GM10266 (cell line): Measurements from ENCODE around the gene SEZ6L.

Source experiments
- DNase-seq: peaks from one replicate; pipeline ENCODE4 v3.0.0; 2012; ENCODE audit errors: extremely low spot score
- TF ChIP-seq, protein P1 (sequence below): IDR thresholded peaks from 2 replicates; pipeline ENCODE4 v1.5.1; 2012; ENCODE audit warnings: mild to moderate bottlenecking, low read depth; ENCODE audit not compliant: control insufficient read depth, insufficient read depth; ENCODE audit errors: missing control alignments

The SEZ6L gene

DNA sequence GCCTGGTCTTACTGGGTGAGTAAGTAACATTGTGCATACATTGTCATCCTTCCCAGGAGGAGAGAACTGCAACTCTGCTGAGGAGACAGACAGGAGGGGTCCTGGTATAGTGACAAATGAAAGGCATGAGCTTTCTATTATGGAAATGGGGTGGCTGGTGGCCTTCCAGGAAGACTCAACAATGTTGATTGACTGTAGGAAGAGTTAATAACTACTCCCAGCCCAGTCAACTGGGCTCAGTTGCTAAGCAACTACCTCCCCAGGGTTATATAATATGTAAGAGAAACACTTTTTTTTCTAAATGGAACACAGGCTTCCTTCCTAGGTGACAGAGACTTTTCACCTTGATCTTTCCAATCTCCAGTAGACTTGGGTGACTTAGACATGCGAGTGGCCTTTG lies 28.2 kb downstream of the SEZ6L start:
- TF ChIP-seq, protein P1, sequence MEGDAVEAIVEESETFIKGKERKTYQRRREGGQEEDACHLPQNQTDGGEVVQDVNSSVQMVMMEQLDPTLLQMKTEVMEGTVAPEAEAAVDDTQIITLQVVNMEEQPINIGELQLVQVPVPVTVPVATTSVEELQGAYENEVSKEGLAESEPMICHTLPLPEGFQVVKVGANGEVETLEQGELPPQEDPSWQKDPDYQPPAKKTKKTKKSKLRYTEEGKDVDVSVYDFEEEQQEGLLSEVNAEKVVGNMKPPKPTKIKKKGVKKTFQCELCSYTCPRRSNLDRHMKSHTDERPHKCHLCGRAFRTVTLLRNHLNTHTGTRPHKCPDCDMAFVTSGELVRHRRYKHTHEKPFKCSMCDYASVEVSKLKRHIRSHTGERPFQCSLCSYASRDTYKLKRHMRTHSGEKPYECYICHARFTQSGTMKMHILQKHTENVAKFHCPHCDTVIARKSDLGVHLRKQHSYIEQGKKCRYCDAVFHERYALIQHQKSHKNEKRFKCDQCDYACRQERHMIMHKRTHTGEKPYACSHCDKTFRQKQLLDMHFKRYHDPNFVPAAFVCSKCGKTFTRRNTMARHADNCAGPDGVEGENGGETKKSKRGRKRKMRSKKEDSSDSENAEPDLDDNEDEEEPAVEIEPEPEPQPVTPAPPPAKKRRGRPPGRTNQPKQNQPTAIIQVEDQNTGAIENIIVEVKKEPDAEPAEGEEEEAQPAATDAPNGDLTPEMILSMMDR: no peak
- DNase-seq: no peak

DNA sequence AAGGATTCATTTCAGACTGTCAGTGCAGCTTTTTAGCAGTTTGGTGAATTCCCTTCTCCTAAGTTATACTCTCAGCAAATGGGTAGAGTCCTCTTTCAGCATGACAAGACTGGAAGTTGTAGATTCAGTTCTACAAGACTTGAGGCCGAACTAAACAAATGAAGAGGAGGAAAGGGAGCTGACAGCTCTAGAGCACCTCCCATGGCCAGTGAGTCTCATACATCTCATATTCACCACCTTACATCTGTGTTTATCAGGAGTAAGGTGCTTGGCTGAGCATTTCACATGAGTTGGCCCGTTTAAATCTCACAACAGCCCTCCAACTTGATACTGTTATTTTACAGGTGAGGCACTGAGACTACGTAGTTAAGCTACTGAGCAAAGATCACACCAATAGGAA lies 30.4 kb downstream of the SEZ6L start:
- no peak for DNase-seq
- TF ChIP-seq, protein P1: no peak

DNA sequence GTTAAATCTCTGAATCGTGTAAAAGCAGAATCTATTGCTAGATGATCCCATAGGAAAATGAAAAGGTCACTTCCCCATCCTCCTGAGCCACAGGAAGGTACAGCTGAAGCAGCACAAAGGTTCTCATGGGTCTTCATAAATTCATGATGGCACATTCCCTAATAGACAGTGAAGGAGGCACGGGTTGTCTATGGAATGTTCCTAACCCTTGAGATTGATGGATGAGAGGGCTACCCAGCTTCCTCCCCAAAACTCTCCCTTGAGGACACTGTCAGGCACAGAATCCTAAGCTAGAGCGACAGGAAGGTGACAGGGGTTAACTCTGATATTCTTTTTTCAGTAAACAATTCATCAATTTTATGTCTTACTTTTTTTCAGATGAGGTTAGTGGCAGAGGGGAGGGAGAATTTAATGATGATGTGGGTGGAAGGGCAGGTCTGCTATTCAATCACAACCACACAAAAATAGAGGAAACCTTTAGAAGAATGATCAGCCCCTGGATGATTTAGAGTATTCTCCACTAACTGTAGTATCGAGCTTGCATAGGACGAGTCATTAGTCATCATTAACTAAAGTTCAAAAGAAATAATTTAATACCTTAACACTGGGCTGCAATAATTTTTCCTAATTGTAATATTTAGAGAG lies 33.1 kb downstream of the SEZ6L start:
- no peak for DNase-seq
- TF ChIP-seq, protein P1: no peak

DNA sequence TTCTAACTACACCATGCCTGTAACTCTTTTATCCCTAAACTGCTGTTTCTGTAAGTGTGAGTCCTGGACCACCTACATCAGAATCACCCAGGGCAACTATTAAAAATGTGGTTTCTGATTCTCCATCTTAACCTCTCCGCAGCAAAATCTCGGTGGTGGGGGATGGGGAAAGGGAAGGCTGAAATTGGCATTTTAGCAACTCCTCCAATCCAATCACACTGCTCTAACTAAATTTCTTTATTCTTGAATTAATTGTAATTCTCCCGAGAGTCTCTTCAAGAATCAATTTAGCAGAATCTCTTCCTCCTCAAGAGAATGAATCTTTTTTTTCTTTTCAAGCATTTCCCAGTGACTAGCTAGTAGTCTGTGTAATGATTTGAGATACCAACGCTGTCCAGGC lies 36.2 kb downstream of the SEZ6L start:
- DNase-seq: no peak
- TF ChIP-seq, protein P1: no peak

DNA sequence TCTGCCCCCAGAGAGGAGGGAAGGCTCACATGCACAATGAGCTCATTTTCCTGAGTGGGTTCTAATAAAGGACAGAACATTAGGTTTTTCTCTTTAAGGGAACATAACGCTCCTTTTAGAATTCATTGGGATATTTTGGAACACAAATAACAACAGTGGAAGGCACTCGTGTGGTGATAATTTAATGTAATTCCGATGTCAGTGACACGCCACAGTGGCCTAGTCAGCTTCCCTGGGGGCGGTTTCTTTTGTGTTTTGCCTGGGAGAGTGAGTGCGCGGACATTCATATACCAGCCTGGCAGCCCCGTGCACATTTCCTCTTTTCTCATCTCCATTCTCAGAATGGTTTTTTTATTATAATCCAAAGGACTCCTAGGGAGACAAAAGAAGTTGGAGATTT lies 41.1 kb downstream of the SEZ6L start:
- no peak for DNase-seq
- TF ChIP-seq, protein P1: no peak

GRCh38 chr22:26213826-26214225 lies 44.6 kb downstream of the SEZ6L start:
- DNase-seq: no peak
- TF ChIP-seq, protein P1: no peak

GRCh38 chr22:26214466-26214865 lies 45.2 kb downstream of the SEZ6L start:
- TF ChIP-seq, protein P1: no peak
- no peak for DNase-seq
